ENCODE measurements around the gene PARL. TPM values are rescaled to one million over a fixed set of nuclear protein-coding genes. Genes with fewer than 3 reads are reported as not detected.

The PARL gene
- total and polyA plus RNA-seq, 2 experiments from 2014 or later, result 44.6 to 99.9 TPM

DNA sequence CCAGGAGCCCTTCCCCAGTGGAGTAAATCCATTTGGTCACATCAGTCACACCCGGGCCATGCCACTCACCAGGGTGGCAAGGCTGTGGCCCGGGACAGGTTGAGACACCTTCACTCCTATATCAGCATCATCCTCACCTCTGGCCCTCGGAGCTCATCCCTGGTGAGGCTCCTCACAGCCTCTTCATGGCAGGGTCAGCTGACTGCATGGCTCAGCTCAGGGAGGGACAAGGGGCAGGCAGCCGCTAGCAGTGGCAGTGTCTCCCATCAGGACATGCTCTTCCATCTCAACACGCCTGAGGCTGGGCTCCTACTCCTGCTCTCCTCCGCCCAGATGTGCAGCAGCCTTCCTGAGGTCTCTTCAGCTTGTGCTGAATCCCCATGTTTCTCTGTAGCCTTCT is 26.4 kb upstream of the PARL start:
- Histone ChIP-seq H3K27me3 (no peaks in the 10 kb centered on the region), H3K36me3 (no peaks in the 10 kb centered on the region), H3K4me1 (ENCODE audit: low read depth) (no peaks in the 10 kb centered on the region), H3K27ac (no peak overlapping the region), H3K9me3 (ENCODE audit: low read depth) (no peaks in the 10 kb centered on the region), H3K4me3 (no peak overlapping the region)
- DNase-seq (ENCODE audit: low read depth in 1 of 2, low spot score in 1 of 2), result no peak
- TF ChIP-seq, protein P1, sequence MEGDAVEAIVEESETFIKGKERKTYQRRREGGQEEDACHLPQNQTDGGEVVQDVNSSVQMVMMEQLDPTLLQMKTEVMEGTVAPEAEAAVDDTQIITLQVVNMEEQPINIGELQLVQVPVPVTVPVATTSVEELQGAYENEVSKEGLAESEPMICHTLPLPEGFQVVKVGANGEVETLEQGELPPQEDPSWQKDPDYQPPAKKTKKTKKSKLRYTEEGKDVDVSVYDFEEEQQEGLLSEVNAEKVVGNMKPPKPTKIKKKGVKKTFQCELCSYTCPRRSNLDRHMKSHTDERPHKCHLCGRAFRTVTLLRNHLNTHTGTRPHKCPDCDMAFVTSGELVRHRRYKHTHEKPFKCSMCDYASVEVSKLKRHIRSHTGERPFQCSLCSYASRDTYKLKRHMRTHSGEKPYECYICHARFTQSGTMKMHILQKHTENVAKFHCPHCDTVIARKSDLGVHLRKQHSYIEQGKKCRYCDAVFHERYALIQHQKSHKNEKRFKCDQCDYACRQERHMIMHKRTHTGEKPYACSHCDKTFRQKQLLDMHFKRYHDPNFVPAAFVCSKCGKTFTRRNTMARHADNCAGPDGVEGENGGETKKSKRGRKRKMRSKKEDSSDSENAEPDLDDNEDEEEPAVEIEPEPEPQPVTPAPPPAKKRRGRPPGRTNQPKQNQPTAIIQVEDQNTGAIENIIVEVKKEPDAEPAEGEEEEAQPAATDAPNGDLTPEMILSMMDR (IDR thresholded peaks at IDR 0.05; ENCODE audit: low read depth, low read length), result no peak

DNA sequence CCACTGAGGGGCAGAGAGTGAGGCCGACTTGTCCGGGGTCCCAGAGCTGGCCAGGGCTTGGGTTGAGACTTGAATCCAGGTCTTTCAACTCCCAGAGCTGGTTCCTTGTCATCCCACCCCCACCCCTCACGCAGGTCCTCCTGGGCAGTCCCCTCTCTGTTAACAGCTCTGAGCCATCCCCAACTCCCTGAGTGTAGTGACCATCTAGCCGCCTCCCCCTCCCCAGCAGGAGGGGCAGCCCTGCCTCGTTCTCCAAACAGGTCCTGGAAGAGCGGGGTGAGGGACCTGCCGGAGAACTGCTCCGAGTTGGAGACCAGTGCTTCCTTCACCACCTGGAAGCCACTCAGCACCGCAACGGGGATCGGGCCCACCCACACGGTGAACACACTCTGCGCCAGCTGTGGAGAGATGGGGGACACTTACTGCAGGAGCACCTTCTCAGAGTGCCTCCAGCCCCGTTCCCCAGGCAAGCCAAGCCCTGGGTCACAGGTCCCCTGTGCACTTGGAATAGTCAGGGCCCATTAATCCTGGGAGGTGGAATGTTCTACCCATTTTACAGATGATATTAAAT is 24.4 kb upstream of the PARL start:
- DNase-seq (ENCODE audit: low read depth in 1 of 2, low spot score in 1 of 2), result no peak
- TF ChIP-seq, protein P1 (IDR thresholded peaks at IDR 0.05; ENCODE audit: low read depth, low read length), result no peak
- Histone ChIP-seq H3K27me3 (no peaks in the 10 kb centered on the region), H3K36me3 (no peaks in the 10 kb centered on the region), H3K9me3 (ENCODE audit: low read depth) (no peaks in the 10 kb centered on the region), H3K4me1 (ENCODE audit: low read depth) (no peaks in the 10 kb centered on the region), H3K27ac (no peak overlapping the region), H3K4me3 (no peak overlapping the region)

DNA sequence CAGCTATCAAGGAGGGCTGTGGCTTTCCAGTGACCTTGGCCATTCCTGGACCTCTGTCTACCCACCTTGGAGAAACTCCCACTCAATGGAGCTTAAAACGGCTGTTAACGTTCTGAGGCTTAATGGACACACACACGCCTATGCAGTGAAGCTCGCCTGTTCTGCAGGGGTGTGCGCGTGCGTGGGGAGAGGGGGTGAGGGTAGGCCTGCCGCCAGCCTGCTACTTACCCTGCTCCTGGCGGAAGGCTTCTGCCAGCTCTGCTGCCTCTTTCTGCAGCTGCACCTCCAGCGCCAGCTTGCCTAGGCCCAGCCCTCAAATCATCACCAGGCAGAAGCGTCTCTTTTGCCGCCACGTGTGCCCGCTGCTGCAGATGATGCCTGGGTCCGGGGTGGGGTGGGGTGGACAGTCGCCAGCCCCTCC is 23.2 kb upstream of the PARL start:
- Histone ChIP-seq H3K4me3 (no peak overlapping the region), H3K36me3 (no peaks in the 10 kb centered on the region), H3K4me1 (ENCODE audit: low read depth) (no peaks in the 10 kb centered on the region), H3K27me3 (no peaks in the 10 kb centered on the region), H3K27ac (no peak overlapping the region), H3K9me3 (ENCODE audit: low read depth) (no peaks in the 10 kb centered on the region)
- TF ChIP-seq, protein P1 (IDR thresholded peaks at IDR 0.05; ENCODE audit: low read depth, low read length), result no peak
- DNase-seq (ENCODE audit: low read depth in 1 of 2, low spot score in 1 of 2), result no peak

DNA sequence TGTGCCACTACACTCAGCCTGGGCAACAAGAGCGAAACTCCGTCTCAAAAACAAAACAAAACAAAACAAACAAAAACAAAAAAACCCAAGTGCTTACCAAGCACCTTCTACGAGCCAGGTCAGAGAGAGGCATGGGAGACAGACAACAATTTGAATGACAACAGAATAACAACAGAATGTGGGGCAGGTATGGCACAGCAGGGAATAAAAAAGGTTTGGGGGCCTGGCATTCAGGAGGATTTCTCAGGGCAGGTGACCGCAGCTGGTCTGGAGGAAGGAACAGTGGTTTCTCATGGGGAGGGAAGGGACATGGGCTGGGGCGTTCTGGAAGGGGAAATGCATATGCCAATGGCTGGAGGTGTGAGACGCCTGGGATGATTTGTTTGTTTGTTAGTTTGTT is 22.5 kb upstream of the PARL start:
- H3K27me3 ChIP-seq, result no peaks in the 10 kb centered on the region
- H3K4me3 ChIP-seq, result no peak overlapping the region
- H3K27ac ChIP-seq, result no peak overlapping the region
- no peak for DNase-seq (ENCODE audit: low read depth in 1 of 2, low spot score in 1 of 2)
- no peaks in the 10 kb centered on the region for H3K36me3 ChIP-seq
- TF ChIP-seq, protein P1 (IDR thresholded peaks at IDR 0.05; ENCODE audit: low read depth, low read length), result no peak
- no peaks in the 10 kb centered on the region for H3K9me3 ChIP-seq (ENCODE audit: low read depth)
- no peaks in the 10 kb centered on the region for H3K4me1 ChIP-seq (ENCODE audit: low read depth)

DNA sequence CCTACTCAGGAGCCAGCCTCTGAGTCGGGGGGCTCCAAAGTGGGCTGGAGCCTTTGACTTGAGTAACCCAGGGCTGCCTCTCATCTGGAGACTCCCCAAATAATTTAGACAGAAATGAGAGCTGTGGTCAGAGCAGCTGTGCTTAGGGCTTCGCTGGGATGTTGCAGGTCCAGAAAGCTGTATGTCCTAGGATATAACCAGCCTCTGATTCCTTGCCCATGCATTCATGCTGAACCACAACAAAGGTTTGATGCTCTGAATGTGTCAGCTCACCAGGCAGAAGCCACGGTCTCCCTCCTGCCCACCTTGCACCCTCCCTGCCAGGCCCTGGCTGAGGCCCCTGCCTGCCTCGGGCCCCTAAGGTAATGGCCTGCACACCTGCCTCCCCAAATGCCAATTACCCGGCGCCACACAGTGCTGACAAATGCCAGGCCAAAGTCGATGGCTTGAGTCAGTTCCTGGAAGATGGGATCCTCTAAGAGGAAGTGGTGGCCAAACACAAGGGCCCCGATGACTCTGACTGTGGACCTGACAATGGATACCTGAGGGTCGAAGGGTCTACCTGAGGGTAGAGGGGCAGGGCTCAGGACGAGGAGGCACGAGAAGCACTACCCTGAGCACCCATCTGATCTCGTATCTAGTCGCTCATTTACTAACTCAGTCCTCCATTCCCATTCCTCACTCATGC is 21.7 kb upstream of the PARL start:
- Histone ChIP-seq H3K9me3 (ENCODE audit: low read depth) (no peaks in the 10 kb centered on the region), H3K36me3 (no peaks in the 10 kb centered on the region), H3K27ac (no peak overlapping the region), H3K27me3 (no peaks in the 10 kb centered on the region), H3K4me3 (no peak overlapping the region), H3K4me1 (ENCODE audit: low read depth) (no peaks in the 10 kb centered on the region)
- DNase-seq (ENCODE audit: low read depth in 1 of 2, low spot score in 1 of 2), result no peak
- TF ChIP-seq, protein P1 (IDR thresholded peaks at IDR 0.05; ENCODE audit: low read depth, low read length), result no peak
